RPMI7951 (cell line): ENCODE measurements around the gene LILRB3. TPM values are rescaled to one million over a fixed set of nuclear protein-coding genes. Genes with fewer than 3 reads are reported as not detected.
"Not testable (repeated sequence)": the region's sequence is repeated elsewhere in the genome, so short reads cannot be mapped to it uniquely, and the experiment has no call there.

ENCODE experiments used
- DNase-seq: peaks from one replicate; pipeline ENCODE4 v3.0.0-alpha.2; 2012; ENCODE audit warnings: low read depth
- total RNA-seq: library from RNA; depleted of rRNA; stranded (reverse); fragments of >200 nt; shearing (Covaris generic); gene quantifications from 2 replicates; pipeline ENCODE4 v1.2.3, GENCODE V29; 2014

The LILRB3 gene
- total RNA-seq, 1 experiment from 2014 or later: not detected

DNA sequence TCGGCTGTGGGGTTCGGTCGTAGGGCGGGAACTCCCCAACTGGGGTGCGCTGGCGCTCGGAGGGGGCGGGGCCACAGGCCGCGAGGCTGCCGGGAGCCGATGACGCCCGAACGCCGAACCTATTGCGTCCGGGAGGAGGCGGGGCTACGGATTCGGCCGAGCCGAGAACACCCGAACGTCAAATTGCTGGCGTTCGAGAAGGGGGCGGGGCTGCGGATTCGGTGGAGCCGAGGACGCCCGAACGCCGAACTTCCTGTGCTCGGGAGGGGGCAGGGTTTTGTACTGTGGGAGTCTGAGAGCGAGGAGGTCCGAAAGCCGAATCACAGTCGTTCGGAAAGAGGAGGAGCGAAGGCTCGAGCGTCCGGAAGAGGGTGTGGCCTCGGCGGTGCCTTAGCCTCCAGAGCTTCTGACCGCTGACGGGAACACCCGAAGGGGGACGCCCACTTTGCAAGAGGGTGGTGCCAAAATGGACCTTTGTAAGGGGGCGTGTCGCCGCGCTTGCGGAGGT, 32.2 kb downstream of the LILRB3 start:
- DNase-seq: peak; percentile 99

DNA sequence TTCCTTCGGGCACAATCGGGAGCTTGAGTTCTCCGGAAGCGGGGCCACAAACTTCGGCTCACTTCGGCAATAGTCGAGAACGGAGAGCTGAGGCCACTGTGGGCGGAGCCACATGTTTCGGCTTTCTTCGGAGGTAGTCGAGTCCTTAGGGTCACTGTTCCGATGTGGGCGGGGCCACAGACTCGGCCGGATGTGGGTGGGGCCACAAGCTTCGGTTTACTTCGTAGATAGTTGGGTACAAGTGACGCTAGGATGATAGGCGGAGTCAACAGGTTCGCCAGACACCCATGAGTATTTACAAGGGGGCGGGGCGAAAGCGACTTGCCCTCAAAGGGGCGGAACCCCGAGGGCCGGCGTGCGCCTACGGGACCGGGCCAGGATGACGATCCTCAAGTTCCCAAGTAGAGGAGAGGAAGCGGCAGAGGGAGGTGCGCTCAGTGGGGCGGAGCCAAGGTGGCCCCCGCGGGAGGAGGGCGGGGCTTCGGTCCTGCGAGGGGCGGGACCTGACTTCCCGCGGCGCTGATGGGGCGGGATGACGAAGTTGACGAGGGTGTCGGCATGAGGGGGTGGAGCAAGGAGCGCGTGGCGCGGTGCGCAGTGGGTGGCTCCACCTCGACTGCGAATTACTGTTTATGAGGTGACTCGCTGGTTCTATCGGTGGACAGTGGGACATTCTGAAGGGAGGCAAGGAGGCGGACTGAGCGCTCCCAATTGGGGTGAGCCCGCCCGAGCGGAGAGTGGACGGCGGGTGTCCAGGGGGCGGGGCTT, 32.9 kb downstream of the LILRB3 start:
- peak; percentile 100 for DNase-seq

DNA sequence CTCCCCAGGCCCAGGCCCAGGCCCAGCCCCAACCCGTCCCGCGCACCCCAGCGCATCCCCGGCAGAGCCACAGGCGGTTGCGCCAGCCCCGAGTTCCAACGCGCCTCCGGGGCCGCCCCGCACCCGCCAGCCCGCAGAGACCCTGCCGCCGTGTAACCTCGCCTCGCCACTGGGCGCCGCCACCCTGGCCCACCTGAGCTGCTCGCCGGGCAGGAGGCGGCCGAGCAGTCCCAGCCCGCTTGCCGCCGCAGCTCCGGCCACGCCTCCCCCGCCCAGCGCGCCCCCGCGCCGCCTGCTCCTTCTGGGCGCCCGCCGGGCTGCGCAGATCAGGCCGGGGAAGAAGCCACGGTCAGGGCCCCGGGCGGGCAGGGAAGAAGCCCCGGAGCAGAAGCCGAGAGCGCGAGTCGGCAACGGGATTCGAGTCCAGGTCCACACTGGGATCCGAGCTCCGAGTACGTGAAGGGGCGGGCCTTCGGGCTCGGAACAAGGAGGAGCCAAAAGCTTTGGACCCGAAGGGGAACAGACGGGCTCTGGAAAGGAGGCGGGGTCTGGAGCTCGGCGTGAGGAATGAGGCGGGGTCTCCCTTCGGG, 33.6 kb downstream of the LILRB3 start, which contains the start of gene MBOAT7:
Gene MBOAT7, minus strand, starts transcription at position 436 of the 590 bp plus-strand sequence. CDS start 1,072 bp downstream, outside the sequence.
- DNase-seq: no peak

DNA sequence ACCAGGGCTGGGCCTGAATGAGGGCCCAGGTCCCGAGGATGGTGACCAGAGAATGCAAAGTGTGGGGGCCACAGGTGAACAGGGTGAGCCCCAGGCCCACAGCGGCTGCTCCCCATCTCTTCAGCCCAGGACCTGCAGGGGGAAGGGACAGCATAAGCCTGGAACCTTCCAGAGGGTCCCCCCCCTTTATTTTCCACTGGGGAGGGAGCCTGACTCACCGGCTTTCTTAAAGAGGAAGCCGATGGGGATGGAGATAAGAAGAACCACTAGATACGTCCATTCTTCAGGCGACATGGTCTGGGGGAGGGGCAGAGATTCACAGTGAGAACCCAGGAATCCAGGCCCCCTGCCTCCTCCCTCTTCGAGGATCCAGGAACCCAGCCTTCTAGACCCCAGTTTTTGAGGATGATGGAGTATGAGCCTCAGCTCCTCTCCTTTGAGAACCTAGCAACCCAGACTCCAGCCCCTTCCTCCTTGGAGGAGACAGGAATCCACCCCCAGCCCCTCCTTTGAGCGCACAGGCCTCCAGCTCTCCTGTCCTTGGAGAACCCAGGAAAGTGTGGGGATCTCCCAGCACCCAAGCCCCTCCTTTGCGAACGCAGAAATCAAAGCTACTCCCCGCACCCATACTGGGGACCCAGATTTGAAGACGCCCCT, 34.5 kb downstream of the LILRB3 start:
- DNase-seq: peak; percentile 91

DNA sequence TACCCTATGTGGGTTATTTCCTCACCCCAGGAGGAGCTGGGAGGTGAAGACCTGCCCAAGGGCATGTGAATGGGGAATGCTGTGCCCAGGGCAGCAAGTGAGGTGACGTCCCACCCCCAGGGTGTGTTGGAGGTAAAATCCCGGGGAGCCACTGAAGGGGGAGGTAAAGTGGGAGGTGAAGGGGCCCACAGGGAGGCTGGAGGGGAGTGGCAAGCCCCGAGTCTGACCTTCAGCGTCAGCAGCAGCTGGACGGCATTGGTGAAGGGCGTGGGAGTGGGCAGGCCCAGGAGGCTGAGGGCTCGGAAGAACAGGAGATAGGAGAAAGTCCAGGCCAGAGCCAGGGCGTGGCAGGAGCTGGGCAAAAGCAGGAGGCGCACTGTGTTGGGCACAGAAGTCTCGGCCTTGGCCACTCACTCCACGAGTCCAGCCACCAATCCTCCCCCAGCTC, 35.8 kb downstream of the LILRB3 start:
- no peak for DNase-seq

DNA sequence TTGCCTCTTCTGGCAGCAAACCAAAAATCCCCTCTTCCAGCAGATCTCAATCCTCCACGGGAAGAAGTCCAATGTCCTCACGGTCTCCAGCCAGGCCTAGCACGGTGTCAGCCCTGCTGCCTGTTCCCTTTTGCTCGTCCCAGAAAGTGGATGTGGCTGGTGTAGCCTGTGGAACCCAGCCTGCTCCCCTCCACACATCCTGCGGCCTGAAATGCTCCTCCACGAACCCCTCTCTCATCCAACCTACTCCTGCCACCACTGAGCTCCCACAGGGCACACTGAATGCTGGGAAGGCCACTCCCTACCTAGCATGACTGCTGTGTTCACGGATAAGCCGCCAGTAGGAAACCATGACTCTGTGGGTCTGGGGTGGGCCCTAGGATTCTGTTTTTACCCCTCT, 36.5 kb downstream of the LILRB3 start:
- DNase-seq: no peak

DNA sequence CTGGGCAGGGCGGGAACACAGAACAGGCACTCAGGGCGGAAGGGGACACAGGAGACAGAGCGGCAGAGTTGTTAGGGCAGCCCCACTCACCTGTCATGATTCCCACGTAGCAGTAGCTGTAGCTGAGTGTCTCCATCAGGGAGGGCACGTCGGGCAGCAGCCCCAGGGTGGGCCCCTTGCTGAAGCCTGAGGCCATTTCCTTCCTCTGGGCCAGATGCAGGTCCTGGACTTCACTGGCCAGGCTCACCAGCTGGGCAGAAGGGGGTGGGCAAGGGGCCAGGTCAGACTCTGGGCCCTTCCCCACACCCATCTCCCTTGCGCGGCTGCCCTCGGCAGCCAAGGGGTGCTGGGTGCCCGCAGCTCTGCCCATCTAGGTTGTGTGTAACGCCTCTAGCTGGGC, 39.4 kb downstream of the LILRB3 start:
- DNase-seq: no peak

DNA sequence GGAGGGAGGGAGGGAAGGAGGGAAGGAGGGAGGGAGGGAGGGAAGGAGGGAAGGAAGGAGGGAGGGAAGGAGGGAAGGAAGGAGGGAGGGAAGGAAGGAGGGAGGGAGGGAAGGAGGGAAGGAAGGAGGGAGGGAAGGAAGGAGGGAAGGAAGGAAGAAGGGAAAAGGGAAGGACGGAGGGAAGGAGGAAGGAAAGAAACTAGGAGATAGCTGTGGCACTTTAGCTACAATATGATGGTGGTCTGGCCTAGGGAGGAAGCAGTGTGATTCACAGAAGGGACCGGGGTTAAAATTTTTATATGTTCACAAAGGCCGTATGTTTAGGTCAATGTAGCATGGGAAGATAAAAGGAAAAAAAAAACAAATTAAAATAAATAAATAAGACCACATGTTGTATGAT, 40.9 kb downstream of the LILRB3 start:
- DNase-seq: not testable (repeated sequence)

DNA sequence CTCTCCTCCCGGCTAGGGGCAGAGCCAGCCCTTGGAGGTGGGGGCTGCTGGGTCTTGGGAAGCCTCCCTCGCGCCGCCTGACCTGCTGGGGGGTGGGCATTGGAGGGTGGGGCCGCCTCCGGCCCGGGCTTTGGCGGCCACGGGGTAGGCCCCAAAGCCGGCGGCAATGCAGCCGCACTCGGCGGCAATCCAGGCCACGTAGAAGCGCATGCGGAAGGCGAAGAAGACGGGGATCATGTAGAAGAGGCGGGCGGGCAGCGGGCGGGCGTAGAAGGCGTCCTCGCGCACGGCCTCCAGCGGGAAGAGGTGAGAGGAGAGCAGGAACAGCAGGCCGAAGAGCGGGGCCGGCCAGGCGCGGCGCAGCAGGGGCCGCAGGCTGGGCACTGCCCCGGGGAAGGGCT, 42.1 kb downstream of the LILRB3 start:
- DNase-seq: no peak

DNA sequence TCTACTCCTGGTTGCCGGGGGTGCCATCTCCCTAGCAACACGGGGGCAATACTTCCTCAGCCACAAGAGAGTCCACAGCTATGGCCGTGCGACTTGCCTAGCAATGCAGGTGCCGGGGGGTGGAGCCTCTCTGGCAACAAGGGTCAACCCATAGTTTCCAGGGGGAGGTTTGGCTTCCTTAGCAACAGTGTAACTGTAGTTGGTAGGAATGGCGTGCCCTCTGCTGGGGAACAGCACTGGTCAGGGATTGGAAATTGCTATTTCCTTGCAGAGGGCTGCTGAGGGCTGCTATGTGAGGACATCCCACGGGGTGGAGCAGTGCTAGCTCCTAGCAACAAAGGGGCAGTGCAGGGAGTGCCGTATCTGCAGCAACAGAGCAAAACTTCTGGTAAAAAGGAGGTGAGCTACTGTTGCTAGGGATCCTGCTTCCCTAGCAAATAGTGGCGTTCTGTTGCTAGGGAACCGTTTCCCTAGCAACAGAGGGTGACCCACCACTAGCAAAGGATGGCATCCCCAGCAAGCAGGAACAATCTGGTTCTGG, 42.8 kb downstream of the LILRB3 start:
- DNase-seq: peak; percentile 44

DNA sequence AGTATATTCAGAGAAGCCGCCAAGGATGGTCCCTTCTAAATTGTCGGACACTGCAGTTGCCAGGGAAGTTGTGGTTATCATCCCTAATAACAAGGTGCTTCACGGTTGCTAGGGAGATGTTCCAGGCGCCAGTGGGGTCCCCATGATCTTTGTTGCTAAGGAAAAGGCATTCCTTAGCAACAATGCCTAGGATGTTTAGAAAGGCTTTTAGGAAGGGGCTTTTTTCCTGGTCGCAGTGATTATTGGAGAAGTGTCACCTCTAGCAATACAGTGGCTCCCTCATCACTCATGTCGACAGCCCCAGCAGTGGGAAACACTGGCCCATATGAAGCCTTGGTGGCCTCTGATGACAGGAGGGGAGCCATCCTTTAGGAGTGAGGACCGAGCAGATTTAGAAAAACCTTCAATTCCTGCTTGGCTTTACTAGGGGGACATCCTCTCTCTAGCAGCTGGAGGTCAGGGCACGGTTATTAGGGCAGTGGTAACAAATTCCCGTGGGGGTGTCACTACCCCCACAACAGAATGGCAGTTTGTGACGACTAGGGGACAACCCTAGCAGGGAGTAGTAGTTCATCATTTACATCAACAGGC, 43.5 kb downstream of the LILRB3 start:
- DNase-seq: no peak

DNA sequence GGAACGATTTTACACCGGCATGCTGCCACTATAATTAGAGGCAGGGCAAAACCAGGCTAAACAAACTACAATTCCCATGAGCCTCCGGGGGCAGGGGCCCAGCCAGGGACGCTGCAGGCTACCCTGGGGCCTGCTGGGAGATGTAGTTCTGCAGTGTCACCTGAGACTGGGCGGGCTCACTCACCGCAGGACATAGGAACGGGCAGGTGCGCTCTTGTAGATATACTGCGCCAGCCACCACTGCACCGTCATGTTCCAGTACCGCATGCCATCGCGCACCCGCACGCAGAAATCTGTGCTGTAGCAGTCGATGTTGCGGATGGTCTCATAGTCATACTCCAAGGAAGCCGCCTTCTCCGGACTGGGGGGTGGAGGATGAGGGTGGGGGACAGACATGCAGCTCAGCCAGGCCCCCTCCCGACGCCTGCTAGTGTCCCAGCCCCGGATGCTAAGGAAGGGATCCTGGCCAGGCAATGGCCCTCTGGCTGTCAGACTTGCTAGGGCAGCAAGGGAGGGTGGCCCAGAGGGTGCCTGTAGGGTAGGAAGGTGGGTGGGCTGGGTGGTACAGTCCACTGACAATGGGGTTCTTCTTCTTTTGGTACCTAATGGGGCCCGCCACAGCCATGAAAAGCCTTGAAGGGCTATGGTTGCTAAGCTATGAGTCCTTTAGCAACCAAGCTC, 44.1 kb downstream of the LILRB3 start:
- no peak for DNase-seq

DNA sequence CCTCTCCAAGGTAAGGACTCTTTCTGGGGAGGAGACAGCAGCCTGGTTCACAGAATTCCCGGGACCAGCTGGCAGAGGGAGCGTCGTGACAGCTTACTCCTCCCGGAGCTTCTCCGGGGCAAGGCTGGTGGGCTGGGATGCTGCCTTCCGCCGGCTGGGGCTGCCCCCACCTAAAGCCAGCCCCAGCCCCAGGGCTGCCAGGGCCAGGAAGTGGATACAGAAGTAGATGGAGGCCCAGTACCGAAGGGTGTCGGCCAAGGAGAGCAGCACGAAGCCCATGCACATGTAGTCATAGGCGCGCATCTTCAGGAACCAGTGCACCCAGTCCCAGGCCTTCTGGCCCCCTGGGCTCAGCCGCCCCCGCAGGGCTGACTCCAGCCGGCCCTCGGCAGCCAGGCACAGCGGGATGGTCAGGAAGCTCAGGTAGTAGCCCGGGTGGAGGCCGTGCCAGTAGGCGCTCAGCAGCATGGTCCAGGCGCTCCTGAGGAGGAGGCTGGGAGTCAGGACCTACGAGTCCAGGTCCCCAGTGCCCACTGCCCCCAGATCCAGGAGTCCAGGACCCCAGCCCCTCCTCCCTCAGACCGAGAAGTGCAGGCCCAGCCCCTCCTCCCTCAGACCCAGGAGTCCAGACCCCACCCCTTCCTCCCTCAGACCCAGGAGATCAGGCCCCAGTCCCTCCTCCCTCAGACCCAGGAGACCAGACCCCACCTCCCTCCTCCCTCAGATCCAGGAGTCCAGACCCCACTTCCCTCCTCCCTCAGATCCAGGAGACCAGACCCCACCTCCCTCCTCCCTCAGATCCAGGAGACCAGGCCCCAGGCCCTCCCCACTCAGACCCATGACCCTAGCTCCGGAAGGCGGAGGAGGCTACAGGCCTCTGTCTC, 48.6 kb downstream of the LILRB3 start:
- no peak for DNase-seq

DNA sequence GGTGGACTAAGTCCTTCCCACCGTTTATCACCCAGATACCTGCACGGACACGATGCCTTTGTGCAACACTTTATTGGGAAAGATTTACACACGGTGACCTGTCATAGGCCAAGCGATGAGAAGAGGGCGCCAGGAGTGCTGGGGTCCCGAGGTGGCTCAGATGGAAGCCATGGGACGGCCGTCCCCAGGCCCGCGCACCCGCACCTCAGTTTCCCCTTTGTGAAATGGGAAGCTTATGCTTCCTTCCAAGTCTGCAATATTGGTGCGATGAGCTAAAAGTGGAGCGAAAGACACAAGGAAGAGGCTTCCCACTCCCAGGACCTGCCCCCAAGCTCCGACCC, 49.5 kb downstream of the LILRB3 start:
- no peak for DNase-seq

DNA sequence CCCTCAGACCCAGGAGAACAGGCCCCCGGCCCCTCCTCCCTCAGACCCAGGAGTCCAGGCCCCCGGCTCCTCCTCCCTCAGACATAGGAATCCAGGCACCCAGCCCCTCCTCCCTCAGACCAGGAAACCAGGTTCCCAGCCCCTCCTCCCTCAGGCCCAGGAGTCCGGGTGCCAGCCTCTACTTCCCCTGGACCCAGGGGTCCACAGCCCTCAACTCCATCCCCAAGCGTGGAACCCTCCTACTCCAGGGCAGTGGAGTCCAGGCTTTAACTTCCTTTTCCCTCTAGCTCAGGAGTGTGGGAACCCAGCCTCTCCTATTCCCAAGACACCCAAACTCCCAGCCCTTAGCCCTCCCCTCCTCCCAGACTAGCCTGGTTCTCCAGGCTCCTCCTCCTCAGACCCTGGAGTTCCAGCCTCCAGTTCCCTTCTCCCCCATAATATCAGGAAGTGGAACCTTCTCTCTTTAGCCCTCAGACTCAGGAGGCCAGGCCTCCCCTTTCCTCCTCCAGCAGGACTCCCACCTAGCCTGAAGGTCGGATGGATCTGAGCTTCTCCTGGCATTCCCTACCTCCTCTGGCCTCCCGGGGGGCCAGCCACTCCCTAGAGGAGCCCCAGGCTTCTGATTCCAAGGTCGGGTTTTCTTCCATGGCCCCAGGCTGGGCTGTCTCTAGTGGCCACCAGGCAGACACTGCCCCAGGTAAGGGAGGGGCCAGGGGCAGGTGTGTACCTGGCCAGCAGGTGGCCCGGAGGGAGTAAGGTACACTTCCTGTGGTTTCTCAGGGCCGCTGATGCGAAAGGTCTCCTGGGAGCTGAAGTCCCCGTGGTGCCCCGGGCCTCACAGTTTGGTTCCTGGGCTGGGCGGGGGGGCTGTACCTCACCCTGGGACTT, 50.1 kb downstream of the LILRB3 start, which contains the start of gene TMC4:
Gene TMC4, minus strand, starts transcription at position 690 of the 888 bp plus-strand sequence. Its CDS starts 43 bp downstream, at position 647.
- DNase-seq: peak; percentile 36

DNA sequence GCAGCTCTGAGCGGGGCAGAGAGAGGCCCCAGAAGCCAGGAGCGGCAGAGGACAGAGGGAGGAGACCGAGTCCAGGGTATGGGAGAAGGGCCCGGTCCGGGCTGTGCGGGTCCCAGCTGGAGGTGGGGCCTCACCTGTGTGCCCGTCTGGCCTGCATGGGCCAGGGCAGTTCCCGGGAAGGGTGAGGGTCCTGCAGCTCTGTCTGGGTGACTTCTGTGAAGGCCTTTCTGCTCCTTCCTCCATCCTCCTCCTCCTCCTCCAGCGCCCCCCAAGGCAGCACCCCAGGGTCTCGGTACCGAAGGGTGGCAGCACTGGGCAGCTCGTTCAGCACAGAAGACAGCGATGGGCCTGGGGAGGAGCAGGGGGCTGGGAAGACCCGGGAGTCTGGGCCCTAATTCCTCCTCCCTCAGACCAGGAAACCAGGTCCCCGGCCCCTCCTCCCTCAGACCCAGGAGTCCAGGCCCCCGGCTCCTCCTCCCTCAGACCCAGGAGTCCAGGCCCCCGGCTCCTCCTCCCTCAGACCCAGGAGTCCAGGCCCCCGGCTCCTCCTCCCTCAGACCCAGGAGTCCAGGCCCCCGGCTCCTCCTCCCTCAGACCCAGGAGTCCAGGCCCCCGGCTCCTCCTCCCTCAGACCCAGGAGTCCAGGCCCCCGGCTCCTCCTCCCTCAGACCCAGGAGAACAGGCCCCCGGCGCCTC, 50.9 kb downstream of the LILRB3 start:
- DNase-seq: not testable (repeated sequence)

DNA sequence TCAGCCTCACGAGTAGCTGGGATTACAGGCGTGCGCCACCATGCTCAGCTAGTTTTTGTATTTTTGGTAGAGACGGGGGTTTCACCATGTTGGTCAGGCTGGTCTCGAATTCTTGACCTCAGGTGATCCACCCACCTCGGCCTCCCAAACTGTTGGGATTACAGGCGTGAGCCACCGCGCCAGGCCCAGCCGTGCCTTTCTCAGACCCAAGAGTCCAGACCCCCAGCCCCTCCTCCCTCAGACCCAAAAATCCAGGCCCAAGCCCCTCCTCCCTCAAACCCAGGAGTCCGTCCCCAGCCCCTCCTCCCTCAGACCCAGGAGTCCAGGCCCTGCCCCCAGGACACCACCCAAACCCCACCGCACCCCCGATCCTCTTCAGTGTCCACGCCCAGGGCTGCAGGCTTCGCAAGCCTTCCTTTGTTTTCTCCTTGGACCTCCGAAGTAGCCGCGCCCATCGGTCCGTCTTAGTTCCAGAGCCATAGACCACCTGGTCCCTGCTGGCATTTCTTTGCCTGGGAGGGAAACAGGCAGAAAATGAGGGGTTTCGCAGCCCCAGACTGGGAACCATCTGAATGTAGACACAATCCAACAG, 53.6 kb downstream of the LILRB3 start:
- no peak for DNase-seq
